GM23338 (cell line): ENCODE measurements around the gene CDH4. TPM values are rescaled to one million over a fixed set of nuclear protein-coding genes. Genes with fewer than 3 reads are reported as not detected.

ENCODE experiments used
- ATAC-seq: fragments of 200-7000 bp; cut with Tn5 transposase; 3 replicates; pipeline ENCODE4 v1.9.1; 2020
- DNase-seq: peaks from one replicate; pipeline ENCODE4 v3.0.0-alpha.2; 2015; ENCODE audit warnings: low spot score
- H2AFZ ChIP-seq: fragments of 200-600 bp; sonication (generic); 2 replicates; pipeline ENCODE4 v1.8.0; 2016; ENCODE audit warnings: antibody characterized with exemption, mild to moderate bottlenecking, moderate library complexity
- H3F3A ChIP-seq: fragments of 200-600 bp; sonication (generic); replicated peaks from 2 replicates; pipeline ENCODE4 v1.8.0; 2017; ENCODE audit warnings: antibody characterized with exemption, mixed run types, low read depth
- H3K27ac ChIP-seq: fragments of 200-600 bp; sonication (generic); 2 replicates; pipeline ENCODE4 v1.6.1; 2016; ENCODE audit warnings: low read depth
- H3K27me3 ChIP-seq: fragments of 200-600 bp; sonication (generic); 2 replicates; pipeline ENCODE4 v1.8.0; 2016; ENCODE audit warnings: mild to moderate bottlenecking, mixed run types, moderate library complexity; ENCODE audit not compliant: insufficient read depth
- H3K36me3 ChIP-seq: fragments of 200-600 bp; sonication (generic); 2 replicates; pipeline ENCODE4 v1.8.0; 2016; ENCODE audit warnings: mild to moderate bottlenecking; ENCODE audit not compliant: insufficient read depth
- H3K4me1 ChIP-seq: fragments of 200-600 bp; sonication (generic); 2 replicates; pipeline ENCODE4 v1.8.0; 2016; ENCODE audit warnings: mild to moderate bottlenecking, moderate library complexity; ENCODE audit not compliant: insufficient read depth
- H3K4me2 ChIP-seq: fragments of 200-600 bp; sonication (generic); 2 replicates; pipeline ENCODE4 v1.7.1; 2017; ENCODE audit warnings: mixed run types
- H3K4me3 ChIP-seq: fragments of 200-600 bp; sonication (generic); 2 replicates; pipeline ENCODE4 v1.6.1; 2016; ENCODE audit warnings: mixed run types
- H3K79me2 ChIP-seq: fragments of 200-600 bp; sonication (generic); replicated peaks from 2 replicates; pipeline ENCODE4 v1.8.0; 2017; ENCODE audit warnings: mild to moderate bottlenecking; ENCODE audit not compliant: insufficient read depth
- H3K9me2 ChIP-seq: fragments of 200-600 bp; sonication (generic); 2 replicates; pipeline ENCODE4 v1.8.0; 2017; ENCODE audit not compliant: insufficient read depth
- H4K20me1 ChIP-seq: fragments of 200-600 bp; sonication (generic); replicated peaks from 2 replicates; pipeline ENCODE4 v1.8.0; 2017; ENCODE audit warnings: mild to moderate bottlenecking; ENCODE audit not compliant: insufficient read depth
- H3K27ac Mint-ChIP-seq: 2 replicates; pipeline ENCODE4 v1.8.0; 2020; ENCODE audit warnings: inconsistent platforms, mild to moderate bottlenecking, moderate library complexity, mixed read lengths
- H3K27me3 Mint-ChIP-seq: 3 replicates; pipeline ENCODE4 v1.8.0; 2022; ENCODE audit warnings: low read depth, mild to moderate bottlenecking, moderate library complexity, mixed read lengths, inconsistent platforms; ENCODE audit not compliant: insufficient read depth, poor library complexity
- H3K36me3 Mint-ChIP-seq: 3 replicates; pipeline ENCODE4 v1.8.0; 2021; ENCODE audit warnings: low read depth, mild to moderate bottlenecking, inconsistent platforms, moderate library complexity, mixed read lengths
- H3K4me1 Mint-ChIP-seq: 3 replicates; pipeline ENCODE4 v1.8.0; 2020; ENCODE audit warnings: mild to moderate bottlenecking, inconsistent platforms, mixed read lengths
- H3K4me3 Mint-ChIP-seq: 3 replicates; pipeline ENCODE4 v1.8.0; 2021; ENCODE audit warnings: moderate library complexity, mild to moderate bottlenecking, inconsistent platforms, mixed read lengths
- H3K9me3 Mint-ChIP-seq: 3 replicates; pipeline ENCODE4 v1.8.0; 2020; ENCODE audit warnings: moderate library complexity, mild to moderate bottlenecking, inconsistent platforms, mixed read lengths
- EZH2 ChIP-seq: fragments of 200-600 bp; sonication (generic); IDR thresholded peaks from one replicate; pipeline ENCODE4 v1.8.0; 2017; ENCODE audit warnings: antibody characterized with exemption, mild to moderate bottlenecking, low read depth; ENCODE audit not compliant: unreplicated experiment
- JUNB ChIP-seq: IDR thresholded peaks from one replicate; pipeline ENCODE4 v1.6.1; 2016; ENCODE audit warnings: antibody characterized with exemption; ENCODE audit not compliant: unreplicated experiment
- NANOG ChIP-seq: IDR thresholded peaks from 2 replicates; pipeline ENCODE4 v1.6.1; 2016; ENCODE audit warnings: antibody characterized with exemption, borderline replicate concordance
- POLR2AphosphoS5 ChIP-seq: IDR thresholded peaks from 2 replicates; pipeline ENCODE4 v1.6.1; 2016; ENCODE audit warnings: antibody characterized with exemption, low read depth
- STAT1 ChIP-seq: IDR thresholded peaks from one replicate; pipeline ENCODE4 v1.6.1; 2016; ENCODE audit warnings: antibody characterized with exemption; ENCODE audit not compliant: unreplicated experiment
- ZNF114 ChIP-seq: fragments of 250-450 bp; sonication (Bioruptor Pico); IDR thresholded peaks from 2 replicates; pipeline ENCODE4 v1.5.0; 2020; ENCODE audit warnings: mild to moderate bottlenecking, moderate library complexity
- ZNF331 ChIP-seq: fragments of 250-450 bp; sonication (Bioruptor Pico); IDR thresholded peaks from 2 replicates; pipeline ENCODE4 v1.5.0; 2020; ENCODE audit warnings: low read depth, mild to moderate bottlenecking, moderate library complexity
- polyA plus RNA-seq: library from polyadenylated mRNA; unstranded; fragments of >200 nt; fragmentation: Nextera tagmentation; extraction: Ambion mirVana; gene quantifications from 2 replicates; pipeline ENCODE4 v1.2.1, GENCODE V29; 2016
- total RNA-seq: library from RNA; depleted of rRNA; stranded (reverse); fragments of >200 nt; shearing (Covaris generic); gene quantifications from 2 replicates; pipeline ENCODE4 v1.2.3, GENCODE V29; 2014
- TF ChIP-seq, protein P1 (sequence below): IDR thresholded peaks from one replicate; pipeline ENCODE4 v1.6.1; 2018; ENCODE audit warnings: antibody characterized with exemption; ENCODE audit not compliant: unreplicated experiment
- TF ChIP-seq, protein P2 (sequence below): IDR thresholded peaks from 2 replicates; pipeline ENCODE4 v1.6.1; 2016; ENCODE audit warnings: antibody characterized with exemption
- TF ChIP-seq, protein P3 (sequence below): fragments of 250-450 bp; sonication (Bioruptor Pico); IDR thresholded peaks from 2 replicates; pipeline ENCODE4 v1.5.0; 2020; ENCODE audit warnings: mild to moderate bottlenecking, moderate library complexity

Gene CDH4
- total and polyA plus RNA-seq, 2 experiments from 2014 or later: 1.2 to 4.2 TPM

DNA sequence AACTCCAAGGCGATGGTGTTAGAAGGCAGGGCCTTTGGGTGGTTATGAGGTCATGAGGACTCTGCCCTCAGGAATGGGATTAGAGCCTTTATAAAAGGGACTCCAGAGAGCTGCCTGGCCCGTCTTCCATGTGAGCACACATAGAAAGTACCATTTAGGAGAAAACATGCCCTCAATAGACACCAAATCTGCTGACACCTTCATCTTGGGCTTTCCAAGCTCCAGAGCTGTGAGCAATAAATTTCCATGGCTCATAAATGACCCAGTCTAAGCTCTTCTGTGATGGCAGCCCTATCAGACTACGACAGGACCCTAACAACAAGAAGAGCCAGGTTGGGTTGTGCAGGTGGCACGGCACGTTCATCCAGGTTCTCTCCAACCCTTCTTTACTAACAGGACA, 189.5 kb downstream of the CDH4 start:
- Mint-ChIP-seq H3K27me3 (peaks cover 10% of the 10 kb centered on the region), H3K4me3 (no peak overlapping the region), H3K36me3 (no peaks in the 10 kb centered on the region), H3K27ac (no peak overlapping the region), H3K9me3 (no peaks in the 10 kb centered on the region), H3K4me1 (peaks cover 39% of the 10 kb centered on the region)
- H3K27ac ChIP-seq: no peak overlapping the region
- DNase-seq (no peak), ATAC-seq (no peak)
- TF ChIP-seq POLR2AphosphoS5 (no peak), STAT1 (no peak), EZH2 (no peak), NANOG (no peak)
- TF ChIP-seq, protein P1, sequence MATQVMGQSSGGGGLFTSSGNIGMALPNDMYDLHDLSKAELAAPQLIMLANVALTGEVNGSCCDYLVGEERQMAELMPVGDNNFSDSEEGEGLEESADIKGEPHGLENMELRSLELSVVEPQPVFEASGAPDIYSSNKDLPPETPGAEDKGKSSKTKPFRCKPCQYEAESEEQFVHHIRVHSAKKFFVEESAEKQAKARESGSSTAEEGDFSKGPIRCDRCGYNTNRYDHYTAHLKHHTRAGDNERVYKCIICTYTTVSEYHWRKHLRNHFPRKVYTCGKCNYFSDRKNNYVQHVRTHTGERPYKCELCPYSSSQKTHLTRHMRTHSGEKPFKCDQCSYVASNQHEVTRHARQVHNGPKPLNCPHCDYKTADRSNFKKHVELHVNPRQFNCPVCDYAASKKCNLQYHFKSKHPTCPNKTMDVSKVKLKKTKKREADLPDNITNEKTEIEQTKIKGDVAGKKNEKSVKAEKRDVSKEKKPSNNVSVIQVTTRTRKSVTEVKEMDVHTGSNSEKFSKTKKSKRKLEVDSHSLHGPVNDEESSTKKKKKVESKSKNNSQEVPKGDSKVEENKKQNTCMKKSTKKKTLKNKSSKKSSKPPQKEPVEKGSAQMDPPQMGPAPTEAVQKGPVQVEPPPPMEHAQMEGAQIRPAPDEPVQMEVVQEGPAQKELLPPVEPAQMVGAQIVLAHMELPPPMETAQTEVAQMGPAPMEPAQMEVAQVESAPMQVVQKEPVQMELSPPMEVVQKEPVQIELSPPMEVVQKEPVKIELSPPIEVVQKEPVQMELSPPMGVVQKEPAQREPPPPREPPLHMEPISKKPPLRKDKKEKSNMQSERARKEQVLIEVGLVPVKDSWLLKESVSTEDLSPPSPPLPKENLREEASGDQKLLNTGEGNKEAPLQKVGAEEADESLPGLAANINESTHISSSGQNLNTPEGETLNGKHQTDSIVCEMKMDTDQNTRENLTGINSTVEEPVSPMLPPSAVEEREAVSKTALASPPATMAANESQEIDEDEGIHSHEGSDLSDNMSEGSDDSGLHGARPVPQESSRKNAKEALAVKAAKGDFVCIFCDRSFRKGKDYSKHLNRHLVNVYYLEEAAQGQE: no peak
- TF ChIP-seq, protein P2, sequence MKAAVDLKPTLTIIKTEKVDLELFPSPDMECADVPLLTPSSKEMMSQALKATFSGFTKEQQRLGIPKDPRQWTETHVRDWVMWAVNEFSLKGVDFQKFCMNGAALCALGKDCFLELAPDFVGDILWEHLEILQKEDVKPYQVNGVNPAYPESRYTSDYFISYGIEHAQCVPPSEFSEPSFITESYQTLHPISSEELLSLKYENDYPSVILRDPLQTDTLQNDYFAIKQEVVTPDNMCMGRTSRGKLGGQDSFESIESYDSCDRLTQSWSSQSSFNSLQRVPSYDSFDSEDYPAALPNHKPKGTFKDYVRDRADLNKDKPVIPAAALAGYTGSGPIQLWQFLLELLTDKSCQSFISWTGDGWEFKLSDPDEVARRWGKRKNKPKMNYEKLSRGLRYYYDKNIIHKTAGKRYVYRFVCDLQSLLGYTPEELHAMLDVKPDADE: no peak
- no peak overlapping the region for H3K4me2 ChIP-seq
- H3K36me3 ChIP-seq: no peaks in the 10 kb centered on the region
- peaks cover 5% of the 10 kb centered on the region; the same call in 1 of the 2 replicates for H3K9me2 ChIP-seq
- H3K27me3 ChIP-seq: no peaks in the 10 kb centered on the region
- no peak overlapping the region for H3K4me3 ChIP-seq
- H2AFZ ChIP-seq: no peak overlapping the region
- H3K79me2 ChIP-seq: no peaks in the 10 kb centered on the region
- H3K4me1 ChIP-seq: peaks cover 41% of the 10 kb centered on the region
- peaks cover 21% of the 10 kb centered on the region for H3F3A ChIP-seq
- H4K20me1 ChIP-seq: no peaks in the 10 kb centered on the region

DNA sequence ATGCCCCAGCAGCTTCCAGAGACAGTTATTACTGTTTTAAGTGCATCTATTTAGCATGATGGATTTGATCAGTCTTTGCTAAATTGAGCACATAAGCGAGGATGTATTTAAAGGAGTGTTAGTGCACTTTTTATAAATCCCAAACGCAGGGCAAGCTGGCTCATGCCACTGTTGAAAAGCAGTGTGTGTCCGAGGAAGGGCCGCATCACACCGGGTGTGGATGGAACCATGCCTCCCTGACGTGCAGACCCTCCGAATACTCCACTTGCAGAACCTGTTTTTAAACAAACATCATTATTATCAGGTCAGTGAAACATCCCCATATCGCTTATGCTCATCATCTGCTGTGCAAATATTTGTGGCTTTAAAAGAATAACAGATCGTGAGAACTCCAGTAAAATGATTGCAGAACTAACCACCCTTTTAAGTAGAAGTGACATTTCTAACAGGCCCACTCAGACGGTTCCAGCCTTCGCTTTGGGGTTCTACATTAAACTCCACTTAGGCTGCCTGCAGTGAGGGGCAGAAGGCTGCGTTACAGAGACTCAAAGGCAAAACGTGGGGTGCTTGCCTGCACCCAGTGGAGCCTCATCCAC, 190.1 kb downstream of the CDH4 start:
- peaks cover 34% of the 10 kb centered on the region for H3K4me1 Mint-ChIP-seq
- H3K27ac Mint-ChIP-seq: no peak overlapping the region
- H3K4me3 Mint-ChIP-seq: no peak overlapping the region
- H4K20me1 ChIP-seq: no peaks in the 10 kb centered on the region
- H3K36me3 ChIP-seq: no peaks in the 10 kb centered on the region
- DNase-seq (no peak), ATAC-seq (peak; percentile 15)
- no peaks in the 10 kb centered on the region for H3K27me3 ChIP-seq
- H3K9me2 ChIP-seq: peaks cover 5% of the 10 kb centered on the region; the same call in 1 of the 2 replicates
- peaks cover 19% of the 10 kb centered on the region for H3F3A ChIP-seq
- H3K9me3 Mint-ChIP-seq: no peaks in the 10 kb centered on the region
- peaks cover 40% of the 10 kb centered on the region for H3K4me1 ChIP-seq
- H2AFZ ChIP-seq: 0 out of 2 replicates have a peak overlapping the region, but pooled peaks have one; percentile 19
- no peaks in the 10 kb centered on the region for H3K36me3 Mint-ChIP-seq
- peak overlapping the region; percentile 84 for H3K27ac ChIP-seq
- no peaks in the 10 kb centered on the region for H3K79me2 ChIP-seq
- H3K4me2 ChIP-seq: peak overlapping the region; percentile 60; the same call in 1 of the 2 replicates
- H3K27me3 Mint-ChIP-seq: peaks cover 10% of the 10 kb centered on the region
- no peak overlapping the region for H3K4me3 ChIP-seq
- TF ChIP-seq POLR2AphosphoS5: no peak
- no peak for TF ChIP-seq EZH2
- no peak for TF ChIP-seq ZNF331 (CRISPR knock-in tag)
- TF ChIP-seq, protein P3, sequence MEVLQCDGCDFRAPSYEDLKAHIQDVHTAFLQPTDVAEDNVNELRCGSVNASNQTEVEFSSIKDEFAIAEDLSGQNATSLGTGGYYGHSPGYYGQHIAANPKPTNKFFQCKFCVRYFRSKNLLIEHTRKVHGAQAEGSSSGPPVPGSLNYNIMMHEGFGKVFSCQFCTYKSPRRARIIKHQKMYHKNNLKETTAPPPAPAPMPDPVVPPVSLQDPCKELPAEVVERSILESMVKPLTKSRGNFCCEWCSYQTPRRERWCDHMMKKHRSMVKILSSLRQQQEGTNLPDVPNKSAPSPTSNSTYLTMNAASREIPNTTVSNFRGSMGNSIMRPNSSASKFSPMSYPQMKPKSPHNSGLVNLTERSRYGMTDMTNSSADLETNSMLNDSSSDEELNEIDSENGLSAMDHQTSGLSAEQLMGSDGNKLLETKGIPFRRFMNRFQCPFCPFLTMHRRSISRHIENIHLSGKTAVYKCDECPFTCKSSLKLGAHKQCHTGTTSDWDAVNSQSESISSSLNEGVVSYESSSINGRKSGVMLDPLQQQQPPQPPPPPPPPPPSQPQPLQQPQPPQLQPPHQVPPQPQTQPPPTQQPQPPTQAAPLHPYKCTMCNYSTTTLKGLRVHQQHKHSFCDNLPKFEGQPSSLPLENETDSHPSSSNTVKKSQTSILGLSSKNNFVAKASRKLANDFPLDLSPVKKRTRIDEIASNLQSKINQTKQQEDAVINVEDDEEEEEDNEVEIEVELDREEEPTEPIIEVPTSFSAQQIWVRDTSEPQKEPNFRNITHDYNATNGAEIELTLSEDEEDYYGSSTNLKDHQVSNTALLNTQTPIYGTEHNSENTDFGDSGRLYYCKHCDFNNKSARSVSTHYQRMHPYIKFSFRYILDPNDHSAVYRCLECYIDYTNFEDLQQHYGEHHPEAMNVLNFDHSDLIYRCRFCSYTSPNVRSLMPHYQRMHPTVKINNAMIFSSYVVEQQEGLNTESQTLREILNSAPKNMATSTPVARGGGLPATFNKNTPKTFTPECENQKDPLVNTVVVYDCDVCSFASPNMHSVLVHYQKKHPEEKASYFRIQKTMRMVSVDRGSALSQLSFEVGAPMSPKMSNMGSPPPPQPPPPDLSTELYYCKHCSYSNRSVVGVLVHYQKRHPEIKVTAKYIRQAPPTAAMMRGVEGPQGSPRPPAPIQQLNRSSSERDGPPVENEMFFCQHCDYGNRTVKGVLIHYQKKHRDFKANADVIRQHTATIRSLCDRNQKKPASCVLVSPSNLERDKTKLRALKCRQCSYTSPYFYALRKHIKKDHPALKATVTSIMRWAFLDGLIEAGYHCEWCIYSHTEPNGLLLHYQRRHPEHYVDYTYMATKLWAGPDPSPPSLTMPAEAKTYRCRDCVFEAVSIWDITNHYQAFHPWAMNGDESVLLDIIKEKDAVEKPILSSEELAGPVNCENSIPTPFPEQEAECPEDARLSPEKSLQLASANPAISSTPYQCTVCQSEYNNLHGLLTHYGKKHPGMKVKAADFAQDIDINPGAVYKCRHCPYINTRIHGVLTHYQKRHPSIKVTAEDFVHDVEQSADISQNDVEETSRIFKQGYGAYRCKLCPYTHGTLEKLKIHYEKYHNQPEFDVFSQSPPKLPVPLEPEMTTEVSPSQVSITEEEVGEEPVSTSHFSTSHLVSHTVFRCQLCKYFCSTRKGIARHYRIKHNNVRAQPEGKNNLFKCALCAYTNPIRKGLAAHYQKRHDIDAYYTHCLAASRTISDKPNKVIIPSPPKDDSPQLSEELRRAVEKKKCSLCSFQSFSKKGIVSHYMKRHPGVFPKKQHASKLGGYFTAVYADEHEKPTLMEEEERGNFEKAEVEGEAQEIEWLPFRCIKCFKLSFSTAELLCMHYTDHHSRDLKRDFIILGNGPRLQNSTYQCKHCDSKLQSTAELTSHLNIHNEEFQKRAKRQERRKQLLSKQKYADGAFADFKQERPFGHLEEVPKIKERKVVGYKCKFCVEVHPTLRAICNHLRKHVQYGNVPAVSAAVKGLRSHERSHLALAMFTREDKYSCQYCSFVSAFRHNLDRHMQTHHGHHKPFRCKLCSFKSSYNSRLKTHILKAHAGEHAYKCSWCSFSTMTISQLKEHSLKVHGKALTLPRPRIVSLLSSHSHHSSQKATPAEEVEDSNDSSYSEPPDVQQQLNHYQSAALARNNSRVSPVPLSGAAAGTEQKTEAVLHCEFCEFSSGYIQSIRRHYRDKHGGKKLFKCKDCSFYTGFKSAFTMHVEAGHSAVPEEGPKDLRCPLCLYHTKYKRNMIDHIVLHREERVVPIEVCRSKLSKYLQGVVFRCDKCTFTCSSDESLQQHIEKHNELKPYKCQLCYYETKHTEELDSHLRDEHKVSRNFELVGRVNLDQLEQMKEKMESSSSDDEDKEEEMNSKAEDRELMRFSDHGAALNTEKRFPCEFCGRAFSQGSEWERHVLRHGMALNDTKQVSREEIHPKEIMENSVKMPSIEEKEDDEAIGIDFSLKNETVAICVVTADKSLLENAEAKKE (CRISPR knock-in tag): no peak
- TF ChIP-seq JUNB: no peak
- no peak for TF ChIP-seq ZNF114 (CRISPR knock-in tag)
